ENCODE data around the gene PRUNE2. TPM values are rescaled to one million over a fixed set of nuclear protein-coding genes. Genes with fewer than 3 reads are reported as not detected.

PRUNE2 gene
- total RNA-seq, 1 experiment from 2014 or later, result 0.59 TPM

DNA sequence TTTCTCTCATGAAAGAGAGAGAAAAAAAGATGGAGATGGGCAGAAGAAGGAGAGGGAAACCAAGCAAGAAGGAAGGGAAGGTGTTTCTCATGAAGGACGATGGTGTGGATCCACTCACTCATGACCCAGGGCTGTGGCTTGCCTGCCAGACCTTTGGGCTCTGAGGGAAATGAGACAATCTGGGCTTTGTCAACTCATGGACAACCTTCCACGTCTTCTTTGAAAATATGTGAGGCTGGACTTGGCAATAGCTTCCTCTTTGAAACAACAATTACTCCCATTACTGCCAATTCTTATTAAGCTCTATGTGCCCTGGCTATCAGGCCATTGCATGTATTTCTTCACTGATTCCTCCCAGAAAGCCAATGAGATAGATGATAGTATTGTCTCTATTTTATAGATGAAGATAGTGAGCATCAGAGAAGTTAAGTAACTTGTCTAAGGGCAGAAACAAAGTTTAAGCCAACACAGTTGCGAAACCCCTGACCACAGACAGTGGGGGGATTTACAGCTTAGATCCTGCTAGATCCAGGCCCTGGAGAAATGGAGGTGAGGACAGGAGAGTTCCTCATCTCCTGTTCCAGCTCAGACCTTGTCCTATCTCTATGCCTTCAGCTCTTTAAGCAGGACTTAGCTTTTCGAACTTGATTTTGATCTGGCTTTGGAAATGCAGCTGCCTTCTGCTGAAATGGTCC is 314.5 kb downstream of the PRUNE2 start:
- intact Hi-C loops (cut with micrococcal nuclease), result no loop called here
- TF ChIP-seq EZH2 (IDR thresholded peaks at IDR 0.05), result no peak
- Histone ChIP-seq H3K27me3 (ENCODE audit: insufficient read depth, low read length) (no peaks in the 10 kb centered on the region), H2AFZ (ENCODE audit: low read depth, low read length, poor library complexity, severe bottlenecking) (no peak overlapping the region), H3K4me3 (replicated peaks in 1 of 2; ENCODE audit: low read depth in 1 of 2, low read length in 2 of 2) (no peak overlapping the region), H3K9ac (ENCODE audit: low read length) (no peak overlapping the region), H3K27ac (ENCODE audit: low read depth, low read length) (no peak overlapping the region), H4K20me1 (ENCODE audit: insufficient read depth) (no peaks in the 10 kb centered on the region), H3K79me2 (ENCODE audit: insufficient read depth, low read length) (no peaks in the 10 kb centered on the region), H3K9me2 (ENCODE audit: insufficient read depth) (no peaks in the 10 kb centered on the region), H3K4me1 (ENCODE audit: control insufficient read depth in 1 of 2, insufficient read depth in 2 of 2, low read length in 2 of 2) (peaks cover 7 to 10% of the 10 kb centered on the region in 2 experiments; a peak in 3 of 4 replicates), H3K4me2 (ENCODE audit: low read length) (no peak overlapping the region), H3K36me3 (ENCODE audit: control insufficient read depth in 1 of 2, insufficient read depth in 2 of 2, low read length in 2 of 2) (no peaks in the 10 kb centered on the region), H3K9me3 (ENCODE audit: control insufficient read depth in 1 of 2, insufficient read depth in 1 of 2, low read depth in 1 of 2, low read length in 2 of 2) (no peaks in the 10 kb centered on the region)
- BruUV-seq (replicated peaks), result no TSS peak
- DNase-seq (ENCODE audit: low read depth, low spot score) (no peak), ATAC-seq (no peak)
- RAD21 ChIA-PET (ENCODE audit: low non-redundant PET in 1 of 2, low total read pairs in 2 of 2, uncharacterized antibody in 2 of 2, unreplicated experiment in 2 of 2), result no interaction called here
- POLR2A ChIA-PET, result no interaction called here
- CTCF ChIA-PET, result no interaction called here

DNA sequence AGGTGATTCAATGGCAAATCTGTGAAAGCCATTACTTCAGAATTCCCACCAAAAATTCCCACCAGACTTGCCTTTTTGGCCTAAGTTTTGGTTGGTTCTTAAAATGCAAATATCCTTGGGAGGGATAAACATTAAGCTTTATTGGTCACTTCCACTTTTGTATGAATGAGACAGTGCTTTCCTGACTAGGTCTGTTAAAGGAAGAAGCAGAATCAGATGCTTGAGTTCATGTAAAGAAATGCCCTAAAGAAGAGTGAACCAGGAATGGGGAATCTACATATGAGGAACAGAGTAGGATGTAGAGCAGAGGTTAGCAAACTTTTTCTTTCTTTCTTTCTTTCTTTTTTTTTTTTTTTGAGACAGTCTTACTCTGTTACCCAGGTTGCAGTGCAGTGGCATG is 317.6 kb downstream of the PRUNE2 start:
- ATAC-seq (no peak), DNase-seq (ENCODE audit: low read depth, low spot score) (no peak)
- H3K9ac ChIP-seq (ENCODE audit: low read length), result no peak overlapping the region
- no peak overlapping the region for H3K27ac ChIP-seq (ENCODE audit: low read depth, low read length)
- no peaks in the 10 kb centered on the region for H3K9me2 ChIP-seq (ENCODE audit: insufficient read depth)
- H3K36me3 ChIP-seq (ENCODE audit: control insufficient read depth in 1 of 2, insufficient read depth in 2 of 2, low read length in 2 of 2), result no peaks in the 10 kb centered on the region
- no peak overlapping the region for H3K4me2 ChIP-seq (ENCODE audit: low read length)
- no peaks in the 10 kb centered on the region for H4K20me1 ChIP-seq (ENCODE audit: insufficient read depth)
- ChIA-PET CTCF (no interaction called here), POLR2A (no interaction called here), RAD21 (ENCODE audit: low non-redundant PET in 1 of 2, low total read pairs in 2 of 2, uncharacterized antibody in 2 of 2, unreplicated experiment in 2 of 2) (no interaction called here)
- intact Hi-C loops (cut with micrococcal nuclease), result no loop called here
- H3K79me2 ChIP-seq (ENCODE audit: insufficient read depth, low read length), result no peaks in the 10 kb centered on the region
- no TSS peak for BruUV-seq (replicated peaks)
- H3K4me3 ChIP-seq (replicated peaks in 1 of 2; ENCODE audit: low read depth in 1 of 2, low read length in 2 of 2), result no peak overlapping the region
- no peak overlapping the region for H2AFZ ChIP-seq (ENCODE audit: low read depth, low read length, poor library complexity, severe bottlenecking)
- no peaks in the 10 kb centered on the region for H3K4me1 ChIP-seq (ENCODE audit: control insufficient read depth in 1 of 2, insufficient read depth in 2 of 2, low read length in 2 of 2)
- no peaks in the 10 kb centered on the region for H3K27me3 ChIP-seq (ENCODE audit: insufficient read depth, low read length)
- no peaks in the 10 kb centered on the region for H3K9me3 ChIP-seq (ENCODE audit: control insufficient read depth in 1 of 2, insufficient read depth in 1 of 2, low read depth in 1 of 2, low read length in 2 of 2)
- TF ChIP-seq POLR2AphosphoS5 (IDR thresholded peaks at IDR 0.05; ENCODE audit: low read depth, low read length), result no peak
- TF ChIP-seq POLR2A (IDR thresholded peaks at IDR 0.05; ENCODE audit: borderline replicate concordance, extremely low read depth, insufficient read depth, insufficient read length), result no peak
- TF ChIP-seq ZNF274 (IDR thresholded peaks at IDR 0.05; ENCODE audit: low read depth, low read length), result no peak
- TF ChIP-seq, protein P1, sequence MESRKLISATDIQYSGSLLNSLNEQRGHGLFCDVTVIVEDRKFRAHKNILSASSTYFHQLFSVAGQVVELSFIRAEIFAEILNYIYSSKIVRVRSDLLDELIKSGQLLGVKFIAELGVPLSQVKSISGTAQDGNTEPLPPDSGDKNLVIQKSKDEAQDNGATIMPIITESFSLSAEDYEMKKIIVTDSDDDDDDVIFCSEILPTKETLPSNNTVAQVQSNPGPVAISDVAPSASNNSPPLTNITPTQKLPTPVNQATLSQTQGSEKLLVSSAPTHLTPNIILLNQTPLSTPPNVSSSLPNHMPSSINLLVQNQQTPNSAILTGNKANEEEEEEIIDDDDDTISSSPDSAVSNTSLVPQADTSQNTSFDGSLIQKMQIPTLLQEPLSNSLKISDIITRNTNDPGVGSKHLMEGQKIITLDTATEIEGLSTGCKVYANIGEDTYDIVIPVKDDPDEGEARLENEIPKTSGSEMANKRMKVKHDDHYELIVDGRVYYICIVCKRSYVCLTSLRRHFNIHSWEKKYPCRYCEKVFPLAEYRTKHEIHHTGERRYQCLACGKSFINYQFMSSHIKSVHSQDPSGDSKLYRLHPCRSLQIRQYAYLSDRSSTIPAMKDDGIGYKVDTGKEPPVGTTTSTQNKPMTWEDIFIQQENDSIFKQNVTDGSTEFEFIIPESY (IDR thresholded peaks at IDR 0.05; ENCODE audit: extremely low read depth, insufficient replicate concordance, low read length), result no peak
- no peak for TF ChIP-seq SIN3A (IDR thresholded peaks at IDR 0.05; ENCODE audit: low read depth)
- TF ChIP-seq ZFX (IDR thresholded peaks at IDR 0.05), result no peak
- TF ChIP-seq, protein P2, sequence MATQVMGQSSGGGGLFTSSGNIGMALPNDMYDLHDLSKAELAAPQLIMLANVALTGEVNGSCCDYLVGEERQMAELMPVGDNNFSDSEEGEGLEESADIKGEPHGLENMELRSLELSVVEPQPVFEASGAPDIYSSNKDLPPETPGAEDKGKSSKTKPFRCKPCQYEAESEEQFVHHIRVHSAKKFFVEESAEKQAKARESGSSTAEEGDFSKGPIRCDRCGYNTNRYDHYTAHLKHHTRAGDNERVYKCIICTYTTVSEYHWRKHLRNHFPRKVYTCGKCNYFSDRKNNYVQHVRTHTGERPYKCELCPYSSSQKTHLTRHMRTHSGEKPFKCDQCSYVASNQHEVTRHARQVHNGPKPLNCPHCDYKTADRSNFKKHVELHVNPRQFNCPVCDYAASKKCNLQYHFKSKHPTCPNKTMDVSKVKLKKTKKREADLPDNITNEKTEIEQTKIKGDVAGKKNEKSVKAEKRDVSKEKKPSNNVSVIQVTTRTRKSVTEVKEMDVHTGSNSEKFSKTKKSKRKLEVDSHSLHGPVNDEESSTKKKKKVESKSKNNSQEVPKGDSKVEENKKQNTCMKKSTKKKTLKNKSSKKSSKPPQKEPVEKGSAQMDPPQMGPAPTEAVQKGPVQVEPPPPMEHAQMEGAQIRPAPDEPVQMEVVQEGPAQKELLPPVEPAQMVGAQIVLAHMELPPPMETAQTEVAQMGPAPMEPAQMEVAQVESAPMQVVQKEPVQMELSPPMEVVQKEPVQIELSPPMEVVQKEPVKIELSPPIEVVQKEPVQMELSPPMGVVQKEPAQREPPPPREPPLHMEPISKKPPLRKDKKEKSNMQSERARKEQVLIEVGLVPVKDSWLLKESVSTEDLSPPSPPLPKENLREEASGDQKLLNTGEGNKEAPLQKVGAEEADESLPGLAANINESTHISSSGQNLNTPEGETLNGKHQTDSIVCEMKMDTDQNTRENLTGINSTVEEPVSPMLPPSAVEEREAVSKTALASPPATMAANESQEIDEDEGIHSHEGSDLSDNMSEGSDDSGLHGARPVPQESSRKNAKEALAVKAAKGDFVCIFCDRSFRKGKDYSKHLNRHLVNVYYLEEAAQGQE (IDR thresholded peaks at IDR 0.05; ENCODE audit: low read depth), result no peak
- TF ChIP-seq SP1 (IDR thresholded peaks at IDR 0.05; ENCODE audit: low read depth), result no peak
- TF ChIP-seq, protein P3, sequence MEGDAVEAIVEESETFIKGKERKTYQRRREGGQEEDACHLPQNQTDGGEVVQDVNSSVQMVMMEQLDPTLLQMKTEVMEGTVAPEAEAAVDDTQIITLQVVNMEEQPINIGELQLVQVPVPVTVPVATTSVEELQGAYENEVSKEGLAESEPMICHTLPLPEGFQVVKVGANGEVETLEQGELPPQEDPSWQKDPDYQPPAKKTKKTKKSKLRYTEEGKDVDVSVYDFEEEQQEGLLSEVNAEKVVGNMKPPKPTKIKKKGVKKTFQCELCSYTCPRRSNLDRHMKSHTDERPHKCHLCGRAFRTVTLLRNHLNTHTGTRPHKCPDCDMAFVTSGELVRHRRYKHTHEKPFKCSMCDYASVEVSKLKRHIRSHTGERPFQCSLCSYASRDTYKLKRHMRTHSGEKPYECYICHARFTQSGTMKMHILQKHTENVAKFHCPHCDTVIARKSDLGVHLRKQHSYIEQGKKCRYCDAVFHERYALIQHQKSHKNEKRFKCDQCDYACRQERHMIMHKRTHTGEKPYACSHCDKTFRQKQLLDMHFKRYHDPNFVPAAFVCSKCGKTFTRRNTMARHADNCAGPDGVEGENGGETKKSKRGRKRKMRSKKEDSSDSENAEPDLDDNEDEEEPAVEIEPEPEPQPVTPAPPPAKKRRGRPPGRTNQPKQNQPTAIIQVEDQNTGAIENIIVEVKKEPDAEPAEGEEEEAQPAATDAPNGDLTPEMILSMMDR (IDR thresholded peaks at IDR 0.05 in 2 of 3, conservative IDR thresholded peaks at IDR 0.05 in 1 of 3; ENCODE audit: borderline replicate concordance in 1 of 3, insufficient read depth in 1 of 3, low read depth in 2 of 3, low read length in 2 of 3), result no peak
- no peak for TF ChIP-seq CBX3 (IDR thresholded peaks at IDR 0.05; ENCODE audit: low read depth)
- TF ChIP-seq TCF7L2 (IDR thresholded peaks at IDR 0.05; ENCODE audit: borderline replicate concordance, extremely low read depth, insufficient read depth, insufficient read length), result no peak

Measured in HCT116 (cell line).